ENCODE results near the gene VPS26C.

VPS26C gene

GRCh38 chr21:37200641-37201480 is 66.3 kb downstream of the VPS26C start:
- DNase-seq: no peak

GRCh38 chr21:37199057-37199924 is 67.8 kb downstream of the VPS26C start:
- DNase-seq: no peak

GRCh38 chr21:37197746-37198145 is 69.4 kb downstream of the VPS26C start:
- DNase-seq: no peak

GRCh38 chr21:37196847-37197246 is 70.3 kb downstream of the VPS26C start:
- DNase-seq: no peak

- no peak for DNase-seq
These were observed 71.5 kb downstream of the VPS26C start for GRCh38 chr21:37195610-37196009.

- DNase-seq: no peak
These were observed 72.1 kb downstream of the VPS26C start for GRCh38 chr21:37195059-37195458.

GRCh38 chr21:37193676-37194075 is 73.5 kb downstream of the VPS26C start:
- DNase-seq: no peak

GRCh38 chr21:37193006-37193405 is 74.1 kb downstream of the VPS26C start:
- DNase-seq: no peak

GRCh38 chr21:37192019-37192418 is 75.1 kb downstream of the VPS26C start:
- no peak for DNase-seq

- no peak for DNase-seq
These were observed 78.3 kb downstream of the VPS26C start for GRCh38 chr21:37188825-37189224.

GRCh38 chr21:37186983-37187382 is 80.2 kb downstream of the VPS26C start:
- no peak for DNase-seq

GRCh38 chr21:37184784-37185593 is 82.1 kb downstream of the VPS26C start:
- peak; percentile 40 for DNase-seq

- no peak for DNase-seq
These were observed 83.4 kb downstream of the VPS26C start for GRCh38 chr21:37183749-37184148.

- no peak for DNase-seq
These were observed 84.9 kb downstream of the VPS26C start for GRCh38 chr21:37182222-37182621.

GRCh38 chr21:37181059-37181458 is 86.1 kb downstream of the VPS26C start:
- DNase-seq: no peak

GRCh38 chr21:37176716-37177115 is 90.4 kb downstream of the VPS26C start:
- DNase-seq: no peak
